ENCODE data around the gene FOXP4.

GRCh38 chr6:41604006-41604405 lies 57.8 kb downstream of the FOXP4 start:
- no peak for TF ChIP-seq CTCF (IDR thresholded peaks at IDR 0.05 in 8 of 11, conservative IDR thresholded peaks at IDR 0.05 in 3 of 11)
- peak in 1 of 3 donors; percentile 18 for TF ChIP-seq POLR2AphosphoS5 (IDR thresholded peaks at IDR 0.05)

Data from spleen (tissue), 7 donors.